Neutrophil (primary cell): ENCODE data around the gene CTRL.
"Not testable (repeated sequence)": the region's sequence is repeated elsewhere in the genome, so short reads cannot be mapped to it uniquely, and the experiment has no call there.

Experiments used
- H3K27ac ChIP-seq: fragments of 200-600 bp; sonication (generic); 2 replicates; pipeline ENCODE4 v1.5.1; 2016; ENCODE audit warnings: mild to moderate bottlenecking, moderate library complexity
- H3K27me3 ChIP-seq: fragments of 200-600 bp; sonication (generic); 2 replicates; pipeline ENCODE4 v1.6.0; 2016; ENCODE audit warnings: mild to moderate bottlenecking
- H3K36me3 ChIP-seq: fragments of 200-600 bp; sonication (generic); 2 replicates; pipeline ENCODE4 v1.5.1; 2017
- H3K4me1 ChIP-seq, 2 experiments: fragments of 200-600 bp in 1 of 2; sonication (generic) in 1 of 2; 1 replicate in 1 of 2; 2 replicates in 1 of 2; pipeline versions ENCODE4 v1.5.1 to v1.6.1; 2013 to 2016; ENCODE audit warnings: low read depth in 1 of 2, low read length in 1 of 2, mild to moderate bottlenecking in 1 of 2, moderate library complexity in 1 of 2; ENCODE audit not compliant: control insufficient read depth in 1 of 2, insufficient read depth in 1 of 2
- H3K4me3 ChIP-seq, 2 experiments: fragments of 200-600 bp in 1 of 2; sonication (generic) in 1 of 2; 1 replicate in 1 of 2; 2 replicates in 1 of 2; pipeline ENCODE4 v1.5.1; 2013 to 2016; ENCODE audit warnings: low read depth in 1 of 2, low read length in 1 of 2, mild to moderate bottlenecking in 1 of 2, moderate library complexity in 1 of 2
- H3K9me3 ChIP-seq: fragments of 200-600 bp; sonication (generic); 2 replicates; pipeline ENCODE4 v1.5.1; 2016
- CTCF ChIP-seq: fragments of 200-600 bp; sonication (generic); IDR thresholded peaks from 2 replicates; pipeline ENCODE4 v1.5.1; 2016; ENCODE audit warnings: antibody characterized with exemption

The CTRL gene

GRCh38 chr16:67942200-67942509 lies 10.5 kb upstream of the CTRL start:
- Histone ChIP-seq H3K4me1 (peaks cover 11 to 15% of the 10 kb centered on the region in 2 experiments), H3K4me3 (no peak overlapping the region), H3K27ac (no peak overlapping the region), H3K27me3 (no peaks in the 10 kb centered on the region), H3K36me3 (peaks cover 45% of the 10 kb centered on the region), H3K9me3 (no peaks in the 10 kb centered on the region)
- TF ChIP-seq CTCF, result peak; percentile 48

- Histone ChIP-seq H3K4me1 (peaks cover 15 to 21% of the 10 kb centered on the region in 2 experiments), H3K36me3 (peaks cover 40% of the 10 kb centered on the region), H3K27ac (no peak overlapping the region), H3K4me3 (no peak overlapping the region), H3K9me3 (no peaks in the 10 kb centered on the region), H3K27me3 (no peaks in the 10 kb centered on the region)
- no peak for TF ChIP-seq CTCF
Observed at GRCh38 chr16:67941469-67942199, 10.0 kb upstream of the CTRL start.

- Histone ChIP-seq H3K4me1 (peaks cover 15 to 25% of the 10 kb centered on the region in 2 experiments), H3K4me3 (no peak overlapping the region), H3K9me3 (no peaks in the 10 kb centered on the region), H3K27me3 (no peaks in the 10 kb centered on the region), H3K36me3 (peaks cover 30% of the 10 kb centered on the region), H3K27ac (peak overlapping the region; percentile 46)
- no peak for TF ChIP-seq CTCF
Observed at GRCh38 chr16:67940446-67941089, 8.9 kb upstream of the CTRL start.

- Histone ChIP-seq H3K4me1 (peaks cover 23 to 33% of the 10 kb centered on the region in 2 experiments), H3K27me3 (no peaks in the 10 kb centered on the region), H3K9me3 (no peaks in the 10 kb centered on the region), H3K4me3 (no peak overlapping the region), H3K27ac (peak overlapping the region; percentile 46), H3K36me3 (peaks cover 30% of the 10 kb centered on the region)
- TF ChIP-seq CTCF, result no peak
Observed at GRCh38 chr16:67939507-67940445, 8.1 kb upstream of the CTRL start.

- Histone ChIP-seq H3K27ac (peak overlapping the region; percentile 95), H3K36me3 (peaks cover 31% of the 10 kb centered on the region), H3K4me3 (peak overlapping the region in 1 of 2 experiments; percentile 89), H3K4me1 (peaks cover 24 to 34% of the 10 kb centered on the region in 2 experiments)
- not testable (repeated sequence) for H3K27me3 ChIP-seq, H3K9me3 ChIP-seq
Observed at GRCh38 chr16:67937713-67938112, 6.1 kb upstream of the CTRL start.
